ENCODE measurements around the gene PCBD1. TPM values are rescaled to one million over a fixed set of nuclear protein-coding genes. Genes with fewer than 3 reads are reported as not detected.

The PCBD1 gene
- total RNA-seq, 3 donors from 2014 or later, result 52.4 to 93.9 (median 66.6) TPM

DNA sequence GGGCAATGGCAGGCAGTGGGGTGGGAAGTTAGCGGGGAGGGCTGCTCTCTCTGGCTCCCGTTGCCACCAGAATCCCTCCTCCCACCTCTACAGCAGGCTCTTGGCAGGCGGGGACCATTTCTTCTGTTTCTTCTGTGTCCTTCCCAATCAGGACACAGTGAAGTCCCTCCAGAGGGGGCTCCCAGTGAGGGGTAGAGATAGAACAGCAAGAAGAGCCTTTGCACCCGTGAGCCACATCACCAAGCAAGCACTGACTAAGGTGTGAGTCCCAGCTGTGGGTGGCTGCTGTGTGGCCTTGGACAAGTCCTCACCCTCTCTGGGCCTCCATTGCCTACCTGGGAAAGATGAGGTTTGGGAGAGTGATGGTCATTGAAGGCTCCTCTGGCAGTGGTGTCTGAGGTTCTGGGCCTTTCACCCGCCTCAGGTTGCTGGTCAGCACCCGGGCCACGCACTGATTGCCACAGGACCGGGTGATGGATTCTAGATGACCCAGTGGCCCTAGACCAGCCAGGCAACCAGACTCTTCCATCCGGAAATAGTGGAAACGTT is 26.0 kb upstream of the PCBD1 start:
- no peak overlapping the region for H3K27ac ChIP-seq
- no peaks in the 10 kb centered on the region for H3K4me1 ChIP-seq
- no peak overlapping the region for H3K4me3 ChIP-seq
- intact Hi-C loops (cut with DNase I; ENCODE audit: low total_unique reads), result loop anchor here (10.0 kb wide), 1 partner anchor 360 kb away; no protein-coding TSS in a partner anchor
- H3K36me3 ChIP-seq, result no peaks in the 10 kb centered on the region
- no peaks in the 10 kb centered on the region for H3K27me3 ChIP-seq
- no peak for DNase-seq (ENCODE audit: low spot score in 2 of 2)
- TF ChIP-seq, protein P1, sequence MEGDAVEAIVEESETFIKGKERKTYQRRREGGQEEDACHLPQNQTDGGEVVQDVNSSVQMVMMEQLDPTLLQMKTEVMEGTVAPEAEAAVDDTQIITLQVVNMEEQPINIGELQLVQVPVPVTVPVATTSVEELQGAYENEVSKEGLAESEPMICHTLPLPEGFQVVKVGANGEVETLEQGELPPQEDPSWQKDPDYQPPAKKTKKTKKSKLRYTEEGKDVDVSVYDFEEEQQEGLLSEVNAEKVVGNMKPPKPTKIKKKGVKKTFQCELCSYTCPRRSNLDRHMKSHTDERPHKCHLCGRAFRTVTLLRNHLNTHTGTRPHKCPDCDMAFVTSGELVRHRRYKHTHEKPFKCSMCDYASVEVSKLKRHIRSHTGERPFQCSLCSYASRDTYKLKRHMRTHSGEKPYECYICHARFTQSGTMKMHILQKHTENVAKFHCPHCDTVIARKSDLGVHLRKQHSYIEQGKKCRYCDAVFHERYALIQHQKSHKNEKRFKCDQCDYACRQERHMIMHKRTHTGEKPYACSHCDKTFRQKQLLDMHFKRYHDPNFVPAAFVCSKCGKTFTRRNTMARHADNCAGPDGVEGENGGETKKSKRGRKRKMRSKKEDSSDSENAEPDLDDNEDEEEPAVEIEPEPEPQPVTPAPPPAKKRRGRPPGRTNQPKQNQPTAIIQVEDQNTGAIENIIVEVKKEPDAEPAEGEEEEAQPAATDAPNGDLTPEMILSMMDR (IDR thresholded peaks at IDR 0.05), result no peak
- no peak for TF ChIP-seq POLR2A (IDR thresholded peaks at IDR 0.05)
- TF ChIP-seq POLR2AphosphoS5 (IDR thresholded peaks at IDR 0.05), result no peak
- H3K9me3 ChIP-seq, result no peaks in the 10 kb centered on the region

DNA sequence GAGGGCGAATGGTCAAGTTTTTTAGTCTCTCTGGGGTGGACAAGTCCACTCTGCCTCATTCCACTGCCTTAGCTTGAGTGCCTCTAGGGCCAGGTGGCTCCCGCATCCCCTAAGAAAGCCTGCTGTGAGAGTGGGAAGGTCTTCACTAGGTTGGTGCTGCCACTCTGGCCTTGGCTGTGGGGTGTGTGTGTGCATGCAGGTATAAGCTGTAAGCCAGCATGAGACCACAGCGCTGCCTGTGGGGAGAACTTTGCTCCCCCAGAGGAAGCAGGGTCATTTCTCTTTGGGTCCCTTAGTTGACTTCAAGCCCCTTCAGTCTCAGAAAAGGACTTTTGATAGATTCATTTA is 25.5 kb upstream of the PCBD1 start:
- no peak for DNase-seq (ENCODE audit: low spot score in 2 of 2)
- Histone ChIP-seq H3K27ac (no peak overlapping the region), H3K4me1 (no peaks in the 10 kb centered on the region), H3K9me3 (no peaks in the 10 kb centered on the region), H3K4me3 (no peak overlapping the region), H3K27me3 (no peaks in the 10 kb centered on the region), H3K36me3 (no peaks in the 10 kb centered on the region)
- intact Hi-C loops (cut with DNase I; ENCODE audit: low total_unique reads), result loop anchor here (10.0 kb wide), 1 partner anchor 361 kb away; no protein-coding TSS in a partner anchor
- TF ChIP-seq POLR2A (IDR thresholded peaks at IDR 0.05), result no peak
- TF ChIP-seq, protein P1 (IDR thresholded peaks at IDR 0.05), result no peak
- no peak for TF ChIP-seq POLR2AphosphoS5 (IDR thresholded peaks at IDR 0.05)

DNA sequence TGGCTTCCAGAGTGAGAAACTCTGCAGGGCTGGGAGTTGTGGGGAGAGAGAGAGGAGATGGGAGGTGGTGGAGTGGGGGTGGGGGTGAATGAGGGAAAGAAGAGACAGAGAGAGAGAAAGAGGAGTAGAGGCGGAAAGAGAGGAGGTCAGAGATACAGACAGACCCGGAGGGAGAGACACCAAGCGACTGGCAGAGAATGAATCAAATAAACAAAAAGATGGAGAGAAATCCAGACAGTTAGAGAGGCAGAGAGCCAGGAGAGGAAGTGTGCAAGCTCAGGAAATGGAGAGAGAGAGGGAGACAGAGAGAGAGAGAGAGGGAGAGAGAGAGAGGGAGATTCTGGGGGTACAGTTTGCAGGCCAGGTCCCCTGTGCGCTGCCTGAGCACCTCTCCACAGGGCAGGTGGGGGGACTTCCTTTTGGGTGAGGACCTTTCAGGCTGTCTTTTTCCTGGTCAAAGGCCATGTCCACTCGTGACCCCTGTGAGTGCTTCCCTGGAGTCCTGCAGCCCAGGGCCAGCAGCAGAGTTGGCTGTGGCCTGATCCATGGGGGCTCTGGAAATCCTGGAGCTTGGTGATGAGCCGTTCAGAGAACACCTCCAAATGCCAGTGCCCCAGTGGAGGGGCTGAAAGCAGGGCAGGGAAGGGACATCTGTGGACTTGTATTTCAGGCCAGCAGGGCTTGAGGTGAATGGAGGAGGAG is 25.0 kb upstream of the PCBD1 start:
- Histone ChIP-seq H3K27me3 (no peaks in the 10 kb centered on the region), H3K27ac (no peak overlapping the region), H3K4me1 (no peaks in the 10 kb centered on the region), H3K36me3 (no peaks in the 10 kb centered on the region), H3K4me3 (no peak overlapping the region), H3K9me3 (no peaks in the 10 kb centered on the region)
- TF ChIP-seq, protein P1 (IDR thresholded peaks at IDR 0.05), result no peak
- TF ChIP-seq POLR2A (IDR thresholded peaks at IDR 0.05), result no peak
- TF ChIP-seq POLR2AphosphoS5 (IDR thresholded peaks at IDR 0.05), result no peak
- no peak for DNase-seq (ENCODE audit: low spot score in 2 of 2)
- intact Hi-C loops (cut with DNase I; ENCODE audit: low total_unique reads), result loop anchor here (10.0 kb wide), 1 partner anchor 361 kb away; no protein-coding TSS in a partner anchor

DNA sequence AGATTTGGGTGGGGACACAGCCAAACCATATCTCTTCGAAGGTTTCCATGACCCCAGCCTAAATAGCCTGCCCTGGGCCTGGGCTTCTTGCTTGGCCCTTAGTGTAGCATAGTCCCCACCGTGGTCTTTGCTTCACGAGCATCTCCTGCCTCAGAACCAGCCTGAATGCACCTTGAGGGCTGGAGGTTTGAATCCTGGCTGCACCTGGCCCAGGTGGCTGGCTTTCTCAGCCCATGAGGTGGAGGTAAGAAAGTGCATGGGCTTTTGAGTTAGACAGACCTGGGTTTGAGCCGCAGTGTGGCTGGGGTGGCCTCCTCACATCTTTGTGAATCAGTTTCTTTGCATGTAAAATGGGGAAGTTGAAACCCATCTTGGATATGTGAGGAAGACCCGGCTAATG is 24.2 kb upstream of the PCBD1 start:
- H3K4me3 ChIP-seq, result no peak overlapping the region
- TF ChIP-seq POLR2AphosphoS5 (IDR thresholded peaks at IDR 0.05), result no peak
- no peak for TF ChIP-seq POLR2A (IDR thresholded peaks at IDR 0.05)
- H3K27me3 ChIP-seq, result no peaks in the 10 kb centered on the region
- no peak for DNase-seq (ENCODE audit: low spot score in 2 of 2)
- H3K9me3 ChIP-seq, result no peaks in the 10 kb centered on the region
- H3K27ac ChIP-seq, result no peak overlapping the region
- no peaks in the 10 kb centered on the region for H3K36me3 ChIP-seq
- no peaks in the 10 kb centered on the region for H3K4me1 ChIP-seq
- intact Hi-C loops (cut with DNase I; ENCODE audit: low total_unique reads), result loop anchor here (10.0 kb wide), 1 partner anchor 362 kb away; no protein-coding TSS in a partner anchor

DNA sequence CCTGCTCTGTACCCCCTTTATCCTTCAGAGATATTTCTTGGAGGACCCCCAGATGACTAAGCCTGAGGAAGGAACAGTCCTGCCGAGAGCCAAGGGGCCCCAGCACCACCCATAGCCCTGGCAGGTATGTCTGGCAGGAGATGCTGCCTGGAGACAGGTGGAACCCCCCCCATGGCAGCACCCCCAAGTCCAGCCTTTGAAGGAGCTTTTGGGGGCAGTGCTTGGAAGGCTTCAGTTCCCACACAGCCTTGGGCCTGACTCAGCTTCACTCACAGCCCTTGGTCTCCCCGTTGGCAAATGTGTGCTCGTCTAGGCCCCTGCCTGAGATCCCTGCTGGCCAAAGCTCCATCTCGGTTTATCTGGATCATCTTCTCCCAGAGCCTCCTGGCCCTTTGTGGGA is 23.0 kb upstream of the PCBD1 start:
- no peak for TF ChIP-seq POLR2AphosphoS5 (IDR thresholded peaks at IDR 0.05)
- TF ChIP-seq POLR2A (IDR thresholded peaks at IDR 0.05), result no peak
- TF ChIP-seq, protein P1 (IDR thresholded peaks at IDR 0.05), result no peak
- H3K4me1 ChIP-seq, result no peaks in the 10 kb centered on the region
- H3K36me3 ChIP-seq, result no peaks in the 10 kb centered on the region
- no peak overlapping the region for H3K4me3 ChIP-seq
- H3K9me3 ChIP-seq, result no peaks in the 10 kb centered on the region
- H3K27me3 ChIP-seq, result no peaks in the 10 kb centered on the region
- no peak overlapping the region for H3K27ac ChIP-seq
- DNase-seq (ENCODE audit: low spot score in 2 of 2), result no peak
- intact Hi-C loops (cut with DNase I; ENCODE audit: low total_unique reads), result loop anchor here (10.0 kb wide), 1 partner anchor 363 kb away; no protein-coding TSS in a partner anchor
